H9 (cell line): ENCODE data around the gene TERB1. TPM values are rescaled to one million over a fixed set of nuclear protein-coding genes. Genes with fewer than 3 reads are reported as not detected.

Experiments
- DNase-seq: peaks from one replicate; pipeline ENCODE4 v3.0.0-alpha.2; 2017
- H2AFZ ChIP-seq: one replicate; pipeline ENCODE4 v1.6.1; 2013; ENCODE audit warnings: mild to moderate bottlenecking, low read length, control low read depth, moderate library complexity
- H2AK5ac ChIP-seq: 2 replicates; pipeline ENCODE4 v1.6.1; 2013; ENCODE audit warnings: low read length, control low read depth, mixed read lengths; ENCODE audit not compliant: insufficient read length
- H2BK120ac ChIP-seq: one replicate; pipeline ENCODE4 v1.6.1; 2013; ENCODE audit warnings: low read depth, mild to moderate bottlenecking, low read length, control low read depth, inconsistent platforms; ENCODE audit not compliant: poor library complexity, severe bottlenecking
- H2BK12ac ChIP-seq: 2 replicates; pipeline ENCODE4 v1.6.1; 2013; ENCODE audit warnings: low read length, control low read depth, mixed read lengths, low read depth; ENCODE audit not compliant: insufficient read length
- H2BK15ac ChIP-seq: 2 replicates; pipeline ENCODE4 v1.6.1; 2013; ENCODE audit warnings: low read depth, low read length, control low read depth
- H2BK20ac ChIP-seq: one replicate; pipeline ENCODE4 v1.6.1; 2013; ENCODE audit warnings: low read depth, mild to moderate bottlenecking, low read length, control low read depth, inconsistent platforms; ENCODE audit not compliant: poor library complexity, severe bottlenecking
- H2BK5ac ChIP-seq: 2 replicates; pipeline ENCODE4 v1.6.1; 2013; ENCODE audit warnings: low read length, control low read depth, mixed read lengths; ENCODE audit not compliant: insufficient read length
- H3K14ac ChIP-seq: 2 replicates; pipeline ENCODE4 v1.6.1; 2013; ENCODE audit warnings: low read length, control low read depth; ENCODE audit not compliant: insufficient read depth
- H3K18ac ChIP-seq: 2 replicates; pipeline ENCODE4 v1.6.1; 2013; ENCODE audit warnings: low read depth, mild to moderate bottlenecking, mixed read lengths, low read length, control low read depth; ENCODE audit not compliant: insufficient read length
- H3K23ac ChIP-seq: 2 replicates; pipeline ENCODE4 v1.6.1; 2013; ENCODE audit warnings: low read length, control low read depth, mixed read lengths, low read depth; ENCODE audit not compliant: insufficient read length
- H3K23me2 ChIP-seq: 2 replicates; pipeline ENCODE4 v1.6.1; 2013; ENCODE audit warnings: low read depth, mild to moderate bottlenecking, mixed read lengths, low read length, control low read depth; ENCODE audit not compliant: insufficient read length, poor library complexity, severe bottlenecking
- H3K27ac ChIP-seq: 2 replicates; pipeline ENCODE4 v1.5.1; 2013; ENCODE audit warnings: low read length, control low read depth, mixed read lengths, low read depth; ENCODE audit not compliant: insufficient read length
- H3K27me3 ChIP-seq: 2 replicates; pipeline ENCODE4 v1.6.1; 2013; ENCODE audit warnings: low read length, control low read depth, inconsistent platforms; ENCODE audit not compliant: insufficient read depth
- H3K4ac ChIP-seq: 2 replicates; pipeline ENCODE4 v1.6.1; 2013; ENCODE audit warnings: low read depth, mild to moderate bottlenecking, control low read depth, inconsistent platforms, low read length, moderate library complexity
- H3K4me1 ChIP-seq: 2 replicates; pipeline ENCODE4 v1.6.1; 2013; ENCODE audit warnings: low read length, control low read depth, inconsistent platforms; ENCODE audit not compliant: insufficient read depth
- H3K4me2 ChIP-seq: 2 replicates; pipeline ENCODE4 v1.6.1; 2013; ENCODE audit warnings: low read length, control low read depth, mixed read lengths; ENCODE audit not compliant: insufficient read length, insufficient read depth
- H3K56ac ChIP-seq: 2 replicates; pipeline ENCODE4 v1.6.1; 2013; ENCODE audit warnings: low read depth, mild to moderate bottlenecking, mixed read lengths, low read length, control low read depth; ENCODE audit not compliant: insufficient read length
- H3K79me1 ChIP-seq: 2 replicates; pipeline ENCODE4 v1.6.1; 2013; ENCODE audit warnings: low read depth, mild to moderate bottlenecking, moderate library complexity, low read length, control low read depth, inconsistent platforms; ENCODE audit not compliant: insufficient read depth, poor library complexity, severe bottlenecking
- H3K79me2 ChIP-seq: 2 replicates; pipeline ENCODE4 v1.6.1; 2013; ENCODE audit warnings: low read length, control low read depth, inconsistent platforms; ENCODE audit not compliant: insufficient read depth
- H3K9ac ChIP-seq: 2 replicates; pipeline ENCODE4 v1.6.1; 2013; ENCODE audit warnings: low read length, control low read depth, mixed read lengths; ENCODE audit not compliant: insufficient read length; ENCODE audit errors: extremely low read depth
- H3K9me3 ChIP-seq: one replicate; pipeline ENCODE4 v1.6.1; 2013; ENCODE audit warnings: low read depth, low read length, inconsistent platforms; ENCODE audit not compliant: control insufficient read depth
- H3T11ph ChIP-seq: one replicate; pipeline ENCODE4 v1.6.1; 2013; ENCODE audit warnings: mild to moderate bottlenecking, low read length, control low read depth, inconsistent platforms
- H4K20me1 ChIP-seq: one replicate; pipeline ENCODE4 v1.6.1; 2013; ENCODE audit not compliant: control insufficient read depth, insufficient read length, insufficient read depth
- H4K5ac ChIP-seq: 2 replicates; pipeline ENCODE4 v1.6.1; 2013; ENCODE audit warnings: low read depth, mild to moderate bottlenecking, mixed read lengths, low read length, control low read depth; ENCODE audit not compliant: insufficient read length
- H4K8ac ChIP-seq: replicated peaks from 2 replicates; pipeline ENCODE4 v1.6.1; 2013; ENCODE audit warnings: low read length, control low read depth, mixed read lengths, low read depth; ENCODE audit not compliant: insufficient read length
- H4K91ac ChIP-seq: 2 replicates; pipeline ENCODE4 v1.6.1; 2013; ENCODE audit warnings: low read depth, mild to moderate bottlenecking, moderate library complexity, mixed read lengths, low read length, control low read depth; ENCODE audit not compliant: insufficient read length
- H3K27ac Mint-ChIP-seq, 3 experiments: 2 replicates in 2 of 3; 3 replicates in 1 of 3; pipeline ENCODE4 v1.8.0; 2020 to 2021; ENCODE audit warnings: mixed read lengths in 3 of 3, mild to moderate bottlenecking in 1 of 3, moderate library complexity in 1 of 3
- H3K27me3 Mint-ChIP-seq: 2 replicates; pipeline ENCODE4 v1.8.0; 2021; ENCODE audit warnings: low read depth, mild to moderate bottlenecking, moderate library complexity, mixed read lengths
- H3K36me3 Mint-ChIP-seq, 3 experiments: 2 replicates in 2 of 3; 3 replicates in 1 of 3; pipeline ENCODE4 v1.8.0; 2020 to 2021; ENCODE audit warnings: low read depth in 3 of 3, mixed read lengths in 3 of 3; ENCODE audit not compliant: insufficient read depth in 1 of 3
- H3K4me1 Mint-ChIP-seq, 2 experiments: 2 replicates each; pipeline ENCODE4 v1.8.0; 2020; ENCODE audit warnings: mixed read lengths in 2 of 2
- H3K4me3 Mint-ChIP-seq, 2 experiments: 2 replicates in 1 of 2; 3 replicates in 1 of 2; pipeline ENCODE4 v1.8.0; 2020 to 2021; ENCODE audit warnings: mild to moderate bottlenecking in 2 of 2, mixed read lengths in 2 of 2, moderate library complexity in 1 of 2
- H3K9me3 Mint-ChIP-seq, 2 experiments: 2 replicates in 1 of 2; 3 replicates in 1 of 2; pipeline ENCODE4 v1.8.0; 2020; ENCODE audit warnings: mild to moderate bottlenecking in 2 of 2, mixed read lengths in 2 of 2, moderate library complexity in 1 of 2
- CTCF ChIP-seq: fragments of 200-600 bp; sonication (generic); conservative IDR thresholded peaks from 3 replicates; pipeline ENCODE4 v1.8.0; 2021; ENCODE audit warnings: antibody characterized with exemption, mild to moderate bottlenecking
- WGBS: extraction: QIAGEN DNeasy Blood & Tissue Kit; methylation state at CpG from one replicate; pipeline ENCODE4 v1.1.7; 2013; ENCODE audit warnings: missing lambda C conversion rate, low lambda C conversion rate, mixed read lengths; ENCODE audit not compliant: insufficient read length; ENCODE audit errors: extremely low coverage; 5-methylcytosine and 5-hydroxymethylcytosine counted together
- total RNA-seq: library from RNA; stranded (reverse); gene quantifications from 2 replicates; pipeline ENCODE4 v1.2.1, GENCODE V29; 2021

The TERB1 gene
- total RNA-seq, 1 experiment from 2014 or later, result not detected

GRCh38 chr16:66751992-66752322 lies 49.4 kb downstream of the TERB1 start:
- Histone ChIP-seq H3K4ac (no peak overlapping the region), H3K27ac (no peak overlapping the region), H3K79me1 (peaks cover 21% of the 10 kb centered on the region), H3K23me2 (peaks cover 8% of the 10 kb centered on the region), H2BK5ac (no peak overlapping the region), H3K56ac (no peak overlapping the region), H3K4me2 (no peak overlapping the region), H2BK20ac (no peak overlapping the region), H3K27me3 (no peaks in the 10 kb centered on the region), H3K4me1 (no peaks in the 10 kb centered on the region; the same call in 1 of the 2 replicates), H2BK15ac (no peak overlapping the region), H3K14ac (no peak overlapping the region), H3T11ph (no peak overlapping the region), H4K91ac (no peak overlapping the region), H4K20me1 (peaks cover 5% of the 10 kb centered on the region), H2AFZ (peak overlapping the region; percentile 99), H4K5ac (no peak overlapping the region), H3K9ac (no peak overlapping the region), H3K18ac (peak overlapping the region; percentile 34), H3K23ac (no peak overlapping the region), H3K9me3 (no peaks in the 10 kb centered on the region), H2AK5ac (no peak overlapping the region), H3K79me2 (peaks cover 18% of the 10 kb centered on the region), H4K8ac (no peak overlapping the region), H2BK12ac (no peak overlapping the region), H2BK120ac (no peak overlapping the region)
- peaks cover 13% of the 10 kb centered on the region for H3K27me3 Mint-ChIP-seq
- no peak for DNase-seq
- H3K27ac Mint-ChIP-seq, result 0 out of 7 replicates have a peak overlapping the region, but pooled peaks of 1 of the 3 experiments have one; percentile 39
- TF ChIP-seq CTCF, result no peak; the same call in 2 of the 3 replicates
- H3K9me3 Mint-ChIP-seq, result no peaks in the 10 kb centered on the region
- peaks cover 18 to 38% (median 36%) of the 10 kb centered on the region in 3 experiments for H3K36me3 Mint-ChIP-seq
- H3K4me3 Mint-ChIP-seq, result peak overlapping the region; percentile 53 to 76
- no CpG with 5 or more reads among the region's 3 CpGs for WGBS
- H3K4me1 Mint-ChIP-seq, result peaks cover 23 to 28% of the 10 kb centered on the region in 2 experiments
